Posterior cingulate gyrus (tissue), 11 donors: ENCODE data around the gene ZBTB3.
A peak's percentile ranks its signal among the peaks of the same experiment; 100 is the strongest.

ENCODE experiments used
- DNase-seq, 10 donors: peaks; one replicate each; pipeline versions ENCODE4 v3.0.0 to v3.0.0-alpha.2; 2020 to 2021; ENCODE audit warnings: mixed read lengths in 3 of 10
- intact Hi-C: fragments of 100-400 bp; cut with DNase I; formaldehyde crosslinking; loops from one replicate; pipeline ENCODE4 v1.15.1; 2023

The ZBTB3 gene

GRCh38 chr11:62753736-62754603 lies at the start of gene ZBTB3:
ZBTB3 (minus strand) TSS chr11:62754160; CDS start chr11:62753664, 496 bp downstream.
- DNase-seq = peak; percentile 97 to 100 (median 98)
- intact Hi-C loops = loop anchor here (2.0 kb wide), 1 partner anchor 51 kb away; the partner anchor contains the start of gene NXF1

GRCh38 chr11:62801071-62801470 lies 47.1 kb upstream of the ZBTB3 start:
- intact Hi-C loops = no loop called here
- DNase-seq = no peak

- peak in 2 of 10 donors; percentile 52 to 80 for DNase-seq
- intact Hi-C loops = no loop called here
Observed at GRCh38 chr11:62799486-62799885, 45.5 kb upstream of the ZBTB3 start.

- peak in 2 of 10 donors; percentile 9 to 55 for DNase-seq
- intact Hi-C loops = no loop called here
Observed at GRCh38 chr11:62796281-62796680, 42.3 kb upstream of the ZBTB3 start.

GRCh38 chr11:62794201-62794775 lies 40.3 kb upstream of the ZBTB3 start:
- DNase-seq = peak in 1 of 10 donors; percentile 23
- intact Hi-C loops = loop anchor here (5.0 kb wide), 1 partner anchor 38 kb away; the partner anchor contains the start of genes STX5 and TEX54

GRCh38 chr11:62792202-62792575 lies 38.2 kb upstream of the ZBTB3 start:
- intact Hi-C loops = loop anchor here (5.0 kb wide), 1 partner anchor 40 kb away; the partner anchor contains the start of genes STX5 and TEX54
- DNase-seq = peak in 2 of 10 donors; percentile 67 to 72

GRCh38 chr11:62791501-62792201 lies 37.7 kb upstream of the ZBTB3 start, which contains the start of gene TMEM223:
TMEM223 (minus strand) TSS chr11:62792006; CDS start chr11:62791994, 12 bp downstream.
- intact Hi-C loops = loop anchor here (5.0 kb wide), 1 partner anchor 41 kb away; the partner anchor contains the start of genes STX5 and TEX54
- peak; percentile 83 to 99 (median 92) for DNase-seq

- intact Hi-C loops = loop anchor here (5.0 kb wide), 2 partner anchors 53 to 93 kb away; partner anchors contain the start of gene SLC3A2
- peak in 1 of 10 donors; percentile 41 for DNase-seq
Observed at GRCh38 chr11:62789576-62789975, 35.6 kb upstream of the ZBTB3 start.

GRCh38 chr11:62788991-62789390 lies 35.0 kb upstream of the ZBTB3 start:
- peak in 2 of 10 donors; percentile 18 to 30 for DNase-seq
- intact Hi-C loops = loop anchor here (5.0 kb wide), 2 partner anchors 53 to 93 kb away; partner anchors contain the start of gene SLC3A2

- intact Hi-C loops = loop anchor here (5.0 kb wide), 2 partner anchors 55 to 95 kb away; partner anchors contain the start of gene SLC3A2
- DNase-seq = peak; percentile 97 to 100 (median 99)
Observed at GRCh38 chr11:62787005-62787759, 33.2 kb upstream of the ZBTB3 start, which contains the start of gene TMEM179B. TMEM179B (plus strand) TSS chr11:62787402; CDS start chr11:62787432, 30 bp downstream.

- peak; percentile 74 to 98 (median 82) for DNase-seq
- intact Hi-C loops = loop anchor here (1.0 to 5.0 kb wide), 4 partner anchors 14 to 96 kb away; partner anchors contain the start of gene SLC3A2
Observed at GRCh38 chr11:62786318-62787004, 32.5 kb upstream of the ZBTB3 start.

- intact Hi-C loops = no loop called here
- peak in 1 of 10 donors; percentile 24 for DNase-seq
Observed at GRCh38 chr11:62782753-62783152, 28.8 kb upstream of the ZBTB3 start.

- peak in 1 of 10 donors; percentile 53 for DNase-seq
- intact Hi-C loops = no loop called here
Observed at GRCh38 chr11:62778441-62778840, 24.5 kb upstream of the ZBTB3 start.

GRCh38 chr11:62777389-62777788 lies 23.4 kb upstream of the ZBTB3 start:
- intact Hi-C loops = no loop called here
- peak in 1 of 10 donors; percentile 1 for DNase-seq

- peak in 1 of 10 donors; percentile 11 for DNase-seq
- intact Hi-C loops = no loop called here
Observed at GRCh38 chr11:62775646-62776045, 21.7 kb upstream of the ZBTB3 start.

- DNase-seq = peak in 1 of 10 donors; percentile 77
- intact Hi-C loops = no loop called here
Observed at GRCh38 chr11:62774407-62774806, 20.4 kb upstream of the ZBTB3 start.

- DNase-seq = peak; percentile 96 to 99 (median 98)
- intact Hi-C loops = loop anchor here (1.0 kb wide), 1 partner anchor 15 kb away; no protein-coding TSS in a partner anchor
Observed at GRCh38 chr11:62771144-62772021, 17.4 kb upstream of the ZBTB3 start, which contains the start of gene TAF6L. TAF6L (plus strand) TSS chr11:62771396; CDS start chr11:62775784, 4,388 bp downstream.
